Liver (tissue), 9 donors: Measurements from ENCODE around the gene SLC39A13. TPM values are rescaled to one million over a fixed set of nuclear protein-coding genes. Genes with fewer than 3 reads are reported as not detected.
A peak's percentile ranks its signal among the peaks of the same experiment; 100 is the strongest.

Experiments
- DNase-seq: peaks from one replicate; pipeline ENCODE4 v3.0.0-alpha.2; 2017; ENCODE audit warnings: low spot score
- H3K27ac ChIP-seq, 2 donors: one replicate each; pipeline ENCODE4 v1.7.0; 2013; ENCODE audit warnings: inconsistent platforms in 2 of 2, low read length in 2 of 2, control low read depth in 1 of 2, low read depth in 1 of 2, mild to moderate bottlenecking in 1 of 2
- H3K27me3 ChIP-seq, 4 donors: one replicate each; pipeline versions ENCODE4 v1.6.1 to v1.7.0; 2013; ENCODE audit warnings: low read length in 3 of 4, inconsistent platforms in 1 of 4, mild to moderate bottlenecking in 1 of 4, moderate library complexity in 1 of 4; ENCODE audit not compliant: control insufficient read depth in 4 of 4, insufficient read depth in 4 of 4
- H3K36me3 ChIP-seq, 4 donors: one replicate each; pipeline versions ENCODE4 v1.6.1 to v1.7.0; 2013; ENCODE audit warnings: low read length in 3 of 4, mild to moderate bottlenecking in 3 of 4, low read depth in 1 of 4, moderate library complexity in 1 of 4; ENCODE audit not compliant: control insufficient read depth in 4 of 4, insufficient read depth in 3 of 4
- H3K4me1 ChIP-seq, 4 donors: one replicate each; pipeline versions ENCODE4 v1.6.1 to v1.7.0; 2013; ENCODE audit warnings: low read length in 3 of 4, mild to moderate bottlenecking in 3 of 4, moderate library complexity in 1 of 4; ENCODE audit not compliant: control insufficient read depth in 4 of 4, insufficient read depth in 4 of 4
- H3K4me3 ChIP-seq, 3 donors: one replicate each; pipeline versions ENCODE4 v1.6.1 to v1.7.0; 2013; ENCODE audit warnings: low read length in 3 of 3, control low read depth in 1 of 3, low read depth in 1 of 3, mild to moderate bottlenecking in 1 of 3
- H3K9ac ChIP-seq, 2 donors: one replicate each; pipeline ENCODE4 v1.7.0; 2013; ENCODE audit warnings: low read length in 2 of 2, mild to moderate bottlenecking in 2 of 2, moderate library complexity in 2 of 2, control low read depth in 1 of 2, low read depth in 1 of 2
- H3K9me3 ChIP-seq, 4 donors: one replicate each; pipeline versions ENCODE4 v1.6.1 to v1.7.0; 2013; ENCODE audit warnings: low read length in 3 of 4; ENCODE audit not compliant: control insufficient read depth in 4 of 4
- CTCF ChIP-seq: fragments of 150-350 bp; IDR thresholded peaks from 2 replicates; pipeline ENCODE4 v1.5.1; 2017; ENCODE audit warnings: improper control_type of control experiment, low read depth, low read length; ENCODE audit not compliant: missing input control
- EGR1 ChIP-seq, 2 donors: IDR thresholded peaks; 2 replicates each; pipeline ENCODE4 v1.6.1; 2016 to 2018; ENCODE audit warnings: antibody characterized with exemption in 2 of 2, low read depth in 2 of 2
- FOXA1 ChIP-seq: IDR thresholded peaks from 2 replicates; pipeline ENCODE4 v1.6.1; 2016; ENCODE audit warnings: antibody characterized with exemption
- FOXA2 ChIP-seq: IDR thresholded peaks from 2 replicates; pipeline ENCODE4 v1.6.1; 2016; ENCODE audit warnings: antibody characterized with exemption
- GABPA ChIP-seq, 2 donors: IDR thresholded peaks in 1 of 2; conservative IDR thresholded peaks in 1 of 2; 2 replicates each; pipeline ENCODE4 v1.6.1; 2016; ENCODE audit warnings: antibody characterized with exemption in 2 of 2, mild to moderate bottlenecking in 1 of 2, moderate library complexity in 1 of 2
- HNF4A ChIP-seq, 2 donors: conservative IDR thresholded peaks; 2 replicates each; pipeline ENCODE4 v1.6.1; 2016; ENCODE audit warnings: antibody characterized with exemption in 2 of 2, mild to moderate bottlenecking in 2 of 2
- HNF4G ChIP-seq: IDR thresholded peaks from 2 replicates; pipeline ENCODE4 v1.6.1; 2016; ENCODE audit warnings: antibody characterized with exemption
- JUND ChIP-seq, 2 donors: IDR thresholded peaks; 2 replicates each; pipeline ENCODE4 v1.6.1; 2016; ENCODE audit warnings: antibody characterized with exemption in 2 of 2
- NR2F2 ChIP-seq: IDR thresholded peaks from 2 replicates; pipeline ENCODE4 v1.6.1; 2016; ENCODE audit warnings: antibody characterized with exemption
- RAD21 ChIP-seq, 2 donors: IDR thresholded peaks; 2 replicates each; pipeline ENCODE4 v1.6.1; 2016; ENCODE audit warnings: antibody characterized with exemption in 2 of 2, mild to moderate bottlenecking in 2 of 2
- REST ChIP-seq: IDR thresholded peaks from 2 replicates; pipeline ENCODE4 v1.6.1; 2016; ENCODE audit warnings: antibody characterized with exemption, mild to moderate bottlenecking
- RXRA ChIP-seq, 2 donors: IDR thresholded peaks; 2 replicates each; pipeline ENCODE4 v1.6.1; 2017 to 2018; ENCODE audit warnings: antibody characterized with exemption in 2 of 2, mild to moderate bottlenecking in 1 of 2
- SP1 ChIP-seq: IDR thresholded peaks from 2 replicates; pipeline ENCODE4 v1.6.1; 2018; ENCODE audit warnings: antibody characterized with exemption, mild to moderate bottlenecking
- TAF1 ChIP-seq: conservative IDR thresholded peaks from 2 replicates; pipeline ENCODE4 v1.6.1; 2016; ENCODE audit warnings: antibody characterized with exemption, mild to moderate bottlenecking
- YY1 ChIP-seq: IDR thresholded peaks from 2 replicates; pipeline ENCODE4 v1.6.1; 2016; ENCODE audit warnings: antibody characterized with exemption, mild to moderate bottlenecking
- WGBS: extraction: QIAGEN DNeasy Blood & Tissue Kit; methylation state at CpG from one replicate; pipeline ENCODE4 v1.1.7; 2013; 5-methylcytosine and 5-hydroxymethylcytosine counted together
- polyA plus RNA-seq, 2 donors: library from polyadenylated mRNA; stranded (reverse) in 1 of 2; unstranded in 1 of 2; fragments of 200-250 nt in 1 of 2; fragments of >200 nt in 1 of 2; fragmentation: Nextera tagmentation in 1 of 2; extraction: Ambion mirVana in 1 of 2; gene quantifications; one replicate each; pipeline versions ENCODE4 v1.2.1 to v1.2.3, GENCODE V29; 2013 to 2015
- total RNA-seq, 2 donors: library from RNA; depleted of rRNA; stranded (reverse); fragments of >200 nt; gene quantifications; one replicate each; pipeline ENCODE4 v1.2.3, GENCODE V29; 2014
- TF ChIP-seq, protein P1 (sequence below): IDR thresholded peaks from 2 replicates; pipeline ENCODE4 v1.6.1; 2016; ENCODE audit warnings: antibody characterized with exemption
- TF ChIP-seq, protein P2 (sequence below): IDR thresholded peaks from 2 replicates; pipeline ENCODE4 v1.6.1; 2016; ENCODE audit warnings: antibody characterized with exemption
- TF ChIP-seq, protein P3 (sequence below): IDR thresholded peaks from 2 replicates; pipeline ENCODE4 v1.6.1; 2016; ENCODE audit warnings: antibody characterized with exemption
- donor health status: healthy.
- donor health status: healthy.
- donor health status: healthy.
- donor health status: healthy.
- donor health status: healthy.

SLC39A13 gene
- total and polyA plus RNA-seq, 4 donors: 8.2 to 17.5 (median 10.7) TPM

DNA sequence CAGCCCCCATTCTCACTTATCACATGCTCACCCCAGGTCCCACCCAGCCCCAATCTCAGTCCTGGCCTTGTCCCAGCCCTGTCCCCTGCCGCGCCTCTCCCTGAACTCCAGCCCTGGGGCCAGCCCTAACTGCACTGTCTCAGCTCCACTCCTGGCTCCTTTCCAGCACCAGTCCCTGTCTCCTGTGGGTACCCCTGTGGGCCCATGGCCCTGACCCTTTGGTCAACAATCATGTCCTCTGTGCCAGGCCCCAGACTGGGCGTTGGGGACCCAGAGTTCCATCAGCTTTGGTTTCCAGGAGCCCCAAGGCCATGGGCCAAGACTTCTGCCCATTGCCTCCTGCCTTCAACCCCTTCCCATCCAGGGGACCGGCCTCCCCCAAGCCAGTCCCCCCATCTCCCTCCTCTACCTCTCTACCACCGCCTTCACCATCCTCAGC is 30.8 kb upstream of the SLC39A13 start:
- DNase-seq: no peak
- peak overlapping the region; percentile 72 to 75 for H3K27ac ChIP-seq
- TF ChIP-seq FOXA1 (no peak), HNF4G (no peak), HNF4A (conservative IDR thresholded peaks at IDR 0.05) (no peak), RXRA (IDR thresholded peaks at IDR 0.05) (no peak), YY1 (no peak), CTCF (no peak), RAD21 (IDR thresholded peaks at IDR 0.05) (no peak), GABPA (IDR thresholded peaks at IDR 0.05 in 1 of 2, conservative IDR thresholded peaks at IDR 0.05 in 1 of 2) (no peak), EGR1 (IDR thresholded peaks at IDR 0.05; ENCODE audit: low read depth in 2 of 2) (no peak), TAF1 (no peak)
- TF ChIP-seq, protein P1, sequence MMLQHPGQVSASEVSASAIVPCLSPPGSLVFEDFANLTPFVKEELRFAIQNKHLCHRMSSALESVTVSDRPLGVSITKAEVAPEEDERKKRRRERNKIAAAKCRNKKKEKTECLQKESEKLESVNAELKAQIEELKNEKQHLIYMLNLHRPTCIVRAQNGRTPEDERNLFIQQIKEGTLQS: no peak
- TF ChIP-seq, protein P2, sequence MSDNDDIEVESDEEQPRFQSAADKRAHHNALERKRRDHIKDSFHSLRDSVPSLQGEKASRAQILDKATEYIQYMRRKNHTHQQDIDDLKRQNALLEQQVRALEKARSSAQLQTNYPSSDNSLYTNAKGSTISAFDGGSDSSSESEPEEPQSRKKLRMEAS: no peak
- no peaks in the 10 kb centered on the region for H3K9me3 ChIP-seq
- H3K36me3 ChIP-seq: no peaks in the 10 kb centered on the region
- peak overlapping the region in 1 of 2 donors; percentile 58 for H3K9ac ChIP-seq
- H3K27me3 ChIP-seq: no peaks in the 10 kb centered on the region
- 82% methylated on average over 5 of the region's 5 CpGs for WGBS
- peaks cover 0 to 2% (median under 1%) of the 10 kb centered on the region in 4 donors for H3K4me1 ChIP-seq
- H3K4me3 ChIP-seq: peak overlapping the region; percentile 25 to 39 (median 32)

GRCh38 chr11:47378010-47378835 is 30.2 kb upstream of the SLC39A13 start, which contains the start of gene SPI1:
SPI1 (minus strand) TSS chr11:47378547; CDS start chr11:47378353, 194 bp downstream.
- Histone ChIP-seq H3K9ac (peak within 1 kb of the TSS in 1 of 2 donors; percentile 58), H3K27me3 (no peaks in the 10 kb centered on the region), H3K27ac (peak within 1 kb of the TSS; percentile 72 to 75), H3K4me3 (peak within 1 kb of the TSS; percentile 25 to 39 (median 32)), H3K9me3 (no peaks in the 10 kb centered on the region), H3K4me1 (peaks cover 0 to 3% (median 2%) of the 10 kb centered on the region in 4 donors), H3K36me3 (no peaks in the 10 kb centered on the region)
- TF ChIP-seq SP1 (no peak), RXRA (IDR thresholded peaks at IDR 0.05) (no peak), RAD21 (IDR thresholded peaks at IDR 0.05) (no peak), HNF4A (conservative IDR thresholded peaks at IDR 0.05) (no peak), FOXA1 (no peak), FOXA2 (no peak), CTCF (no peak), HNF4G (no peak), JUND (IDR thresholded peaks at IDR 0.05) (no peak), EGR1 (IDR thresholded peaks at IDR 0.05; ENCODE audit: low read depth in 2 of 2) (no peak), REST (no peak), TAF1 (no peak), YY1 (no peak), GABPA (IDR thresholded peaks at IDR 0.05 in 1 of 2, conservative IDR thresholded peaks at IDR 0.05 in 1 of 2) (no peak), NR2F2 (no peak)
- TF ChIP-seq, protein P2: no peak
- TF ChIP-seq, protein P1: no peak
- TF ChIP-seq, protein P3, sequence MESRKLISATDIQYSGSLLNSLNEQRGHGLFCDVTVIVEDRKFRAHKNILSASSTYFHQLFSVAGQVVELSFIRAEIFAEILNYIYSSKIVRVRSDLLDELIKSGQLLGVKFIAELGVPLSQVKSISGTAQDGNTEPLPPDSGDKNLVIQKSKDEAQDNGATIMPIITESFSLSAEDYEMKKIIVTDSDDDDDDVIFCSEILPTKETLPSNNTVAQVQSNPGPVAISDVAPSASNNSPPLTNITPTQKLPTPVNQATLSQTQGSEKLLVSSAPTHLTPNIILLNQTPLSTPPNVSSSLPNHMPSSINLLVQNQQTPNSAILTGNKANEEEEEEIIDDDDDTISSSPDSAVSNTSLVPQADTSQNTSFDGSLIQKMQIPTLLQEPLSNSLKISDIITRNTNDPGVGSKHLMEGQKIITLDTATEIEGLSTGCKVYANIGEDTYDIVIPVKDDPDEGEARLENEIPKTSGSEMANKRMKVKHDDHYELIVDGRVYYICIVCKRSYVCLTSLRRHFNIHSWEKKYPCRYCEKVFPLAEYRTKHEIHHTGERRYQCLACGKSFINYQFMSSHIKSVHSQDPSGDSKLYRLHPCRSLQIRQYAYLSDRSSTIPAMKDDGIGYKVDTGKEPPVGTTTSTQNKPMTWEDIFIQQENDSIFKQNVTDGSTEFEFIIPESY: no peak
- 73% methylated on average over 31 of the region's 31 CpGs for WGBS
- DNase-seq: no peak
